Ishikawa (cell line): ENCODE results near the gene PRR14.

Source experiments
- CEBPB ChIP-seq: IDR thresholded peaks from 2 replicates; pipeline ENCODE4 v1.6.1; 2012
- CREB1 ChIP-seq: IDR thresholded peaks from 2 replicates; pipeline ENCODE4 v1.6.1; 2012; ENCODE audit warnings: low read depth
- EGR1 ChIP-seq: IDR thresholded peaks from 2 replicates; pipeline ENCODE4 v1.6.1; 2012
- EP300 ChIP-seq: IDR thresholded peaks from 2 replicates; pipeline ENCODE4 v1.6.1; 2012; ENCODE audit warnings: borderline replicate concordance
- FOXM1 ChIP-seq: IDR thresholded peaks from 2 replicates; pipeline ENCODE4 v1.6.1; 2012; ENCODE audit warnings: low read depth, borderline replicate concordance
- MAX ChIP-seq: IDR thresholded peaks from 2 replicates; pipeline ENCODE4 v1.6.1; 2012
- NFIC ChIP-seq: IDR thresholded peaks from 2 replicates; pipeline ENCODE4 v1.6.1; 2012
- RAD21 ChIP-seq: IDR thresholded peaks from 2 replicates; pipeline ENCODE4 v1.6.1; 2012; ENCODE audit warnings: low read depth
- REST ChIP-seq: IDR thresholded peaks from 2 replicates; pipeline ENCODE4 v1.6.1; 2012; ENCODE audit warnings: low read depth, mild to moderate bottlenecking
- TAF1 ChIP-seq: IDR thresholded peaks from 2 replicates; pipeline ENCODE4 v1.6.1; 2012; ENCODE audit warnings: low read depth, mild to moderate bottlenecking
- TCF12 ChIP-seq: IDR thresholded peaks from 2 replicates; pipeline ENCODE4 v1.6.1; 2012; ENCODE audit warnings: low read depth
- TEAD4 ChIP-seq: IDR thresholded peaks from 2 replicates; pipeline ENCODE4 v1.6.1; 2012
- USF1 ChIP-seq: IDR thresholded peaks from 2 replicates; pipeline ENCODE4 v1.6.1; 2012
- YY1 ChIP-seq: IDR thresholded peaks from 2 replicates; pipeline ENCODE4 v1.6.1; 2012; ENCODE audit warnings: low read depth
- ZBTB7A ChIP-seq: IDR thresholded peaks from 2 replicates; pipeline ENCODE4 v1.6.1; 2012; ENCODE audit warnings: low read depth

PRR14 gene

GRCh38 chr16:30698816-30699614, 48.3 kb downstream of the PRR14 start, which contains the start of gene SRCAP:
SRCAP (plus strand) TSS chr16:30699171; CDS start chr16:30700825, 1,654 bp downstream.
- TF ChIP-seq TEAD4 (peak; percentile 30; the same call in 1 of the 2 replicates), EGR1 (no peak; the same call in 1 of the 2 replicates)

- no peak for TF ChIP-seq EP300
- TF ChIP-seq RAD21 = no peak
- TF ChIP-seq EGR1 = no peak
- TF ChIP-seq CEBPB = no peak
- no peak for TF ChIP-seq TCF12
- TF ChIP-seq YY1 = no peak
- TF ChIP-seq ZBTB7A = no peak
- TF ChIP-seq TEAD4 = no peak
- no peak for TF ChIP-seq TAF1
- TF ChIP-seq MAX = no peak
- TF ChIP-seq FOXM1 = no peak
These were observed 48.9 kb downstream of the PRR14 start for GRCh38 chr16:30699615-30700099.

GRCh38 chr16:30700491-30700890, 49.7 kb downstream of the PRR14 start:
- TF ChIP-seq FOXM1 (no peak), USF1 (no peak), EP300 (no peak), TEAD4 (no peak), NFIC (no peak), RAD21 (no peak), TCF12 (no peak), EGR1 (no peak), MAX (no peak), REST (no peak), YY1 (no peak), CEBPB (no peak), TAF1 (no peak), CREB1 (no peak), ZBTB7A (no peak)

GRCh38 chr16:30700971-30701370, 50.2 kb downstream of the PRR14 start:
- no peak for TF ChIP-seq REST

GRCh38 chr16:30703971-30704370, 53.2 kb downstream of the PRR14 start:
- TF ChIP-seq TAF1 (no peak), EGR1 (no peak), EP300 (no peak), REST (no peak), ZBTB7A (no peak), TEAD4 (no peak), RAD21 (no peak), USF1 (no peak), CREB1 (no peak), CEBPB (no peak), YY1 (no peak), TCF12 (no peak)
